SK-N-MC (cell line): ENCODE data around the gene TDG.
"Not testable (repeated sequence)": the region's sequence is repeated elsewhere in the genome, so short reads cannot be mapped to it uniquely, and the experiment has no call there.

Experiments
- FOXP2 ChIP-seq: optimal IDR thresholded peaks from 2 replicates; pipeline ENCODE3; 2011; ENCODE audit warnings: mild to moderate bottlenecking, moderate library complexity; ENCODE audit not compliant: insufficient read depth; ENCODE audit errors: extremely low read length, control extremely low read depth
- POLR2AphosphoS5 ChIP-seq: IDR thresholded peaks from 2 replicates; pipeline ENCODE4 v1.6.1; 2012; ENCODE audit warnings: mild to moderate bottlenecking, low read depth, low read length, borderline replicate concordance

DNA sequence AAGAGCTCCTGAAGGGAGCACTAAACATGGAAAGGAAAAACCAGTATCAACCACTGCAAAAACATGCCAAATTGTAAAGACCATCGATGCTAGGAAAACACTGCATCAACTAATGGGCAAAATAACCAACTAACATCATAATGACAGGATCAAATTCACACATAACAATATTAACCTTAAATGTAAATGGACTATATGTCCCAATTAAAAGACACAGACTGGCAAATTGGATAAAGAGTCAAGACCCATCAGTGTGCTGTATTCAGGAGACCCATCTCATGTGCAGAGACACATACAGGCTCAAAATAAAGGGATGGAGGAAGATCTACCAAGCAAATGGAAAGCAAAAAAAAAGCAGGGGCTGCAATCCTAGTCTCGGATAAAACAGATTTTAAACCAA is 70.5 kb downstream of the TDG start:
- TF ChIP-seq FOXP2, POLR2AphosphoS5: not testable (repeated sequence)
